GM21529 (cell line): ENCODE data around the gene SLC24A2.
"Not testable (repeated sequence)": the region's sequence is repeated elsewhere in the genome, so short reads cannot be mapped to it uniquely, and the experiment has no call there.

Experiments
- ATAC-seq: cut with Tn5 transposase; IDR thresholded peaks from one replicate; pipeline ENCODE4 v1.9.1; 2021; ENCODE audit not compliant: unreplicated experiment

The SLC24A2 gene

GRCh38 chr9:19788614-19789271 is at the start of gene SLC24A2:
TSS of gene SLC24A2 (minus strand) at chr9:19789037.
- no peak for ATAC-seq

GRCh38 chr9:19833331-19833730 is 44.5 kb upstream of the SLC24A2 start:
- ATAC-seq, result not testable (repeated sequence)

GRCh38 chr9:19830796-19831195 is 42.0 kb upstream of the SLC24A2 start:
- no peak for ATAC-seq

- no peak for ATAC-seq
Observed at GRCh38 chr9:19828576-19829109, 39.8 kb upstream of the SLC24A2 start.

GRCh38 chr9:19816769-19817168 is 27.9 kb upstream of the SLC24A2 start:
- ATAC-seq, result no peak

- ATAC-seq, result no peak
Observed at GRCh38 chr9:19812194-19812593, 23.4 kb upstream of the SLC24A2 start.

- ATAC-seq, result no peak
Observed at GRCh38 chr9:19809422-19810269, 20.8 kb upstream of the SLC24A2 start.

GRCh38 chr9:19807182-19807892 is 18.5 kb upstream of the SLC24A2 start:
- no peak for ATAC-seq

GRCh38 chr9:19804431-19804830 is 15.6 kb upstream of the SLC24A2 start:
- no peak for ATAC-seq

GRCh38 chr9:19800884-19801283 is 12.0 kb upstream of the SLC24A2 start:
- ATAC-seq, result no peak

- ATAC-seq, result no peak
Observed at GRCh38 chr9:19799784-19800183, 10.9 kb upstream of the SLC24A2 start.

GRCh38 chr9:19788152-19788551 is 685 bp downstream of the SLC24A2 start:
- no peak for ATAC-seq

GRCh38 chr9:19787672-19788071 is 1.2 kb downstream of the SLC24A2 start:
- ATAC-seq, result no peak

- no peak for ATAC-seq
Observed at GRCh38 chr9:19785230-19785629, 3.6 kb downstream of the SLC24A2 start.

- ATAC-seq, result no peak
Observed at GRCh38 chr9:19784136-19784535, 4.7 kb downstream of the SLC24A2 start.

- ATAC-seq, result no peak
Observed at GRCh38 chr9:19783500-19783899, 5.3 kb downstream of the SLC24A2 start.

- no peak for ATAC-seq
Observed at GRCh38 chr9:19782005-19782404, 6.8 kb downstream of the SLC24A2 start.

GRCh38 chr9:19781240-19781639 is 7.6 kb downstream of the SLC24A2 start:
- ATAC-seq, result no peak

GRCh38 chr9:19771446-19771845 is 17.4 kb downstream of the SLC24A2 start:
- no peak for ATAC-seq

GRCh38 chr9:19770973-19771372 is 17.9 kb downstream of the SLC24A2 start:
- no peak for ATAC-seq

- no peak for ATAC-seq
Observed at GRCh38 chr9:19769213-19769612, 19.6 kb downstream of the SLC24A2 start.
